Osteocyte (in vitro differentiated cells): ENCODE results near the gene THNSL1. TPM values are rescaled to one million over a fixed set of nuclear protein-coding genes. Genes with fewer than 3 reads are reported as not detected.

Source experiments
- DNase-seq: peaks from one replicate; pipeline ENCODE4 v3.0.0; 2021; ENCODE audit warnings: mixed read lengths; ENCODE audit not compliant: unreplicated experiment; ENCODE audit errors: extremely low spot score
- H3K27ac Mint-ChIP-seq: one replicate; pipeline ENCODE4 v1.8.0; 2021; ENCODE audit warnings: mild to moderate bottlenecking, mixed read lengths; ENCODE audit not compliant: unreplicated experiment
- H3K27me3 Mint-ChIP-seq: one replicate; pipeline ENCODE4 v1.8.0; 2021; ENCODE audit warnings: mixed read lengths; ENCODE audit not compliant: unreplicated experiment
- H3K36me3 Mint-ChIP-seq: one replicate; pipeline ENCODE4 v1.8.0; 2021; ENCODE audit warnings: mixed read lengths; ENCODE audit not compliant: unreplicated experiment
- H3K4me1 Mint-ChIP-seq: one replicate; pipeline ENCODE4 v1.8.0; 2021; ENCODE audit warnings: mixed read lengths; ENCODE audit not compliant: unreplicated experiment
- H3K4me3 Mint-ChIP-seq: one replicate; pipeline ENCODE4 v1.8.0; 2021; ENCODE audit warnings: mild to moderate bottlenecking, moderate library complexity, mixed read lengths; ENCODE audit not compliant: unreplicated experiment
- H3K9me3 Mint-ChIP-seq: one replicate; pipeline ENCODE4 v1.8.0; 2021; ENCODE audit warnings: mixed read lengths; ENCODE audit not compliant: unreplicated experiment
- total RNA-seq: library from RNA; stranded (reverse); gene quantifications from 2 replicates; pipeline ENCODE4 v1.2.1, GENCODE V29; 2021
- TF ChIP-seq, protein P1 (sequence below): fragments of 200-600 bp; sonication (generic); IDR thresholded peaks from 2 replicates; pipeline ENCODE4 v1.5.0; 2021; ENCODE audit warnings: antibody characterized with exemption, mild to moderate bottlenecking, moderate library complexity

Gene THNSL1
- total RNA-seq, 1 donor from 2014 or later = 5.0 TPM

GRCh38 chr10:25050402-25050801, 34.0 kb downstream of the THNSL1 start:
- TF ChIP-seq, protein P1, sequence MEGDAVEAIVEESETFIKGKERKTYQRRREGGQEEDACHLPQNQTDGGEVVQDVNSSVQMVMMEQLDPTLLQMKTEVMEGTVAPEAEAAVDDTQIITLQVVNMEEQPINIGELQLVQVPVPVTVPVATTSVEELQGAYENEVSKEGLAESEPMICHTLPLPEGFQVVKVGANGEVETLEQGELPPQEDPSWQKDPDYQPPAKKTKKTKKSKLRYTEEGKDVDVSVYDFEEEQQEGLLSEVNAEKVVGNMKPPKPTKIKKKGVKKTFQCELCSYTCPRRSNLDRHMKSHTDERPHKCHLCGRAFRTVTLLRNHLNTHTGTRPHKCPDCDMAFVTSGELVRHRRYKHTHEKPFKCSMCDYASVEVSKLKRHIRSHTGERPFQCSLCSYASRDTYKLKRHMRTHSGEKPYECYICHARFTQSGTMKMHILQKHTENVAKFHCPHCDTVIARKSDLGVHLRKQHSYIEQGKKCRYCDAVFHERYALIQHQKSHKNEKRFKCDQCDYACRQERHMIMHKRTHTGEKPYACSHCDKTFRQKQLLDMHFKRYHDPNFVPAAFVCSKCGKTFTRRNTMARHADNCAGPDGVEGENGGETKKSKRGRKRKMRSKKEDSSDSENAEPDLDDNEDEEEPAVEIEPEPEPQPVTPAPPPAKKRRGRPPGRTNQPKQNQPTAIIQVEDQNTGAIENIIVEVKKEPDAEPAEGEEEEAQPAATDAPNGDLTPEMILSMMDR = no peak
- H3K27me3 Mint-ChIP-seq = peaks cover 9% of the 10 kb centered on the region

GRCh38 chr10:25052012-25052411, 35.6 kb downstream of the THNSL1 start:
- no peak overlapping the region for H3K4me3 Mint-ChIP-seq
- peaks cover 9% of the 10 kb centered on the region for H3K9me3 Mint-ChIP-seq
- no peak for DNase-seq
- TF ChIP-seq, protein P1 = no peak
- H3K4me1 Mint-ChIP-seq = peaks cover 12% of the 10 kb centered on the region
- peaks cover 2% of the 10 kb centered on the region for H3K36me3 Mint-ChIP-seq
- H3K27ac Mint-ChIP-seq = no peak overlapping the region
- H3K27me3 Mint-ChIP-seq = peaks cover 9% of the 10 kb centered on the region

More at GRCh38 chr10:25050402-25050801, 34.0 kb downstream of the THNSL1 start:
- Mint-ChIP-seq H3K4me1 (peaks cover 12% of the 10 kb centered on the region), H3K36me3 (no peaks in the 10 kb centered on the region), H3K27ac (no peak overlapping the region), H3K4me3 (no peak overlapping the region), H3K9me3 (peaks cover 9% of the 10 kb centered on the region)
- no peak for DNase-seq

DNA sequence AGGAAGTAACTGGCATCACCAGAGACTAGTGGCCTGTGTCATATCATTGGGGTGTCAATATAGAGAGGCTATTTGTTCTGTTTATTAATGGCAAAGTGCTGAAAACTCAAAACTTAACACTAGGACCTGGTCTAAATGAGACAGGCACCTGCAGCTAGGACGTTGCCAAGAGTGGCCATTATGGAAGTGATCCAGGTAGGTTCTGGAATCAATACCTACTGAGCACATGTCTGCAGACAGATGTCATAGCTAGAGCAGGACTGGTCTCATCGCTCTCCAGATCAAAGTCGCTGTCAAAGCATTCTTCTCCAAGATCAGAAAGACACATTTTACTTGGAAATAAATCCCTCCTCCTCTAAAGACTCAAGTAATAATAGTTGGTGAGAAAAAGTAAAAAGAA, 40.3 kb downstream of the THNSL1 start:
- no peaks in the 10 kb centered on the region for H3K27me3 Mint-ChIP-seq
- no peaks in the 10 kb centered on the region for H3K9me3 Mint-ChIP-seq
- H3K27ac Mint-ChIP-seq = no peak overlapping the region
- no peak overlapping the region for H3K4me3 Mint-ChIP-seq
- H3K36me3 Mint-ChIP-seq = peaks cover 2% of the 10 kb centered on the region
- DNase-seq = no peak
- TF ChIP-seq, protein P1 = no peak
- H3K4me1 Mint-ChIP-seq = peaks cover 29% of the 10 kb centered on the region

GRCh38 chr10:25057886-25058285, 41.5 kb downstream of the THNSL1 start:
- H3K27me3 Mint-ChIP-seq = no peaks in the 10 kb centered on the region
- peaks cover 2% of the 10 kb centered on the region for H3K36me3 Mint-ChIP-seq
- TF ChIP-seq, protein P1 = no peak
- no peak for DNase-seq
- no peak overlapping the region for H3K27ac Mint-ChIP-seq
- H3K4me3 Mint-ChIP-seq = no peak overlapping the region
- peaks cover 41% of the 10 kb centered on the region for H3K4me1 Mint-ChIP-seq
- H3K9me3 Mint-ChIP-seq = no peaks in the 10 kb centered on the region

GRCh38 chr10:25059990-25060389, 43.6 kb downstream of the THNSL1 start:
- TF ChIP-seq, protein P1 = no peak
- Mint-ChIP-seq H3K27ac (peak overlapping the region; percentile 85), H3K4me1 (peaks cover 51% of the 10 kb centered on the region), H3K27me3 (no peaks in the 10 kb centered on the region), H3K9me3 (no peaks in the 10 kb centered on the region), H3K36me3 (peaks cover 2% of the 10 kb centered on the region), H3K4me3 (no peak overlapping the region)
- no peak for DNase-seq
